ENCODE data around the gene DEPDC1.

The DEPDC1 gene

DNA sequence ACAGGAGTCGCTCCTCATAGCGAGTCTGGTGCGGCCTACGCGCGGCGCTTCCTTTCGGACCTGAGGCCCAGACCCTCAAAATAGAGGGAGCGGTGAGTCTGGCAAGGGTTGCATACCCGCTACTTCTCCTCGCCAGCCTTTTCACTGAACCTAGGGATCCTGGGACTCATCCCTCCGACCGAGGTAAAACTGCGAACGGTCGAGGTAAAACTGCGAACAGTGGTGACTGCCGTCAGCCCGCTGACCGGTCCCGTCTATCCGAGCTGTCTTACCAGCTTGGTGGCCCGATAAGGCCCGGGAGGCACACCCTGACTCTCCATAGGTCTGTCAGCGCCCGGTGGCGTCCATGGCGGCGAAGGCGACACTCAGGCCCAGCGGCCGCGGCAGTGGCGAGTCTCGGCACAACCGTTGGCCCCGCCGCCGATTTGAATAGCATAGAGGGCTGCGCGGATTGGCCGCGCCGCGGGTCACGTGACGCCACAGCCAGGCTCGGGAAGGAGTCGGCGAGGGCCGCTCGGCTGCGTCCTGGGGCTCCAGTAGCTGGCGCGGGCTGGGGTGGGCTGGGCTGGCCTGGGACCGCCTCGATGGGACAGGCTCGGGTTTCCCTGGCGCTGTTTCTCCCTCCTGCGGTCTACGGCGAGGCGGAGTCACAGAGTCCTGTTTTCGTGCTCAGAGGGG is at the start of gene DEPDC1:
TSS of gene DEPDC1 (minus strand) at position 403 of the 678 bp plus-strand sequence. CDS start at position 320, 83 bp downstream.
- TF ChIP-seq TOX (CRISPR knock-in tag; IDR thresholded peaks at IDR 0.05; ENCODE audit: borderline replicate concordance) (no peak), ZFP3 (CRISPR knock-in tag; IDR thresholded peaks at IDR 0.05) (0 out of 2 replicates have a peak, but pooled peaks have one; percentile 59), ARNTL (CRISPR knock-in tag; IDR thresholded peaks at IDR 0.05; ENCODE audit: borderline replicate concordance, low read depth) (no peak), SNAI2 (CRISPR knock-in tag; IDR thresholded peaks at IDR 0.05) (no peak)
- peak; percentile 98 for ATAC-seq

DNA sequence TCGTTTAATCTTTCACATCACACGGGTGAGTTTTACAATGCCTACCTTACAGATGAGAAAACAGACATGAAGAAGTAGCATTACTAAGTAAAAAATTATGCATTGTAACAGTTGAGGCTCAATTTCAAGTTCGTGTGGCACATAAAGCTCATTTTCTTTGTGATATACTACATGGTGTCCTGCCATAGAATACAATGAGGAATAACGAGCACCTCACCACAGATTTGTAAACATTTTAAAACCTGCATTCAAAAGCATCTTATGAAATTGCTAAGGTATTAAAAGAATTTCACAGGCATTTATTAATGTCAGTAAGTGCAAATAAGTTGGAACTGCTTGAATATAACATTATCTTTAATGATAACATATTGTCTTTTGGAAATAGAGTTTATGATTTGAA is 47.8 kb upstream of the DEPDC1 start:
- ATAC-seq: no peak

DNA sequence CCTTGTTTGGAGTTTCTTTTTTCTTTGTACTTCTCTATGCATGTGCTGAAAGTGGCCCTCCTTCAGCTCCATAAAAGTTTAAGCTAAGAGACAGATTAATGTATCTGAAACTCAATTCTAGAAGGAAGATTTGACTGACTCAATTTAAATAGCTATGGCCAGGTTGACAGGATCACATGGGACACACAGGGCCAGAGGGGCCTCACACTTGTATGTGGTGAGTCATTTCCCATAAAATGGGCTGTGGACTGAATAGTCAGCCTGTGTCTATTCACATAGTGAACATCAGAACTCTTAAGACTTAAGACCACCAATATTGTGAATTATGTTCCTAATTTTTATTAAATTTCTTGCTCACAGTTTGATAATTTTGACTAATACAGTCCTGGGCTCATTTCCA is 45.7 kb upstream of the DEPDC1 start:
- no peak for TF ChIP-seq TOX (CRISPR knock-in tag; IDR thresholded peaks at IDR 0.05; ENCODE audit: borderline replicate concordance)
- TF ChIP-seq ZFP30 (CRISPR knock-in tag; IDR thresholded peaks at IDR 0.05): no peak
- no peak for TF ChIP-seq CSRNP3 (CRISPR knock-in tag; IDR thresholded peaks at IDR 0.05)
- TF ChIP-seq PATZ1 (CRISPR knock-in tag; IDR thresholded peaks at IDR 0.05; ENCODE audit: borderline replicate concordance): no peak
- TF ChIP-seq ZFP3 (CRISPR knock-in tag; IDR thresholded peaks at IDR 0.05): no peak
- TF ChIP-seq ZNF70 (CRISPR knock-in tag; IDR thresholded peaks at IDR 0.05): no peak
- no peak for TF ChIP-seq ARNTL (CRISPR knock-in tag; IDR thresholded peaks at IDR 0.05; ENCODE audit: borderline replicate concordance, low read depth)
- TF ChIP-seq TCF4 (CRISPR knock-in tag; IDR thresholded peaks at IDR 0.05; ENCODE audit: borderline replicate concordance): no peak
- TF ChIP-seq ESRRG (CRISPR knock-in tag; IDR thresholded peaks at IDR 0.05): no peak
- no peak for TF ChIP-seq SNAI2 (CRISPR knock-in tag; IDR thresholded peaks at IDR 0.05)
- no peak for TF ChIP-seq TSHZ2 (CRISPR knock-in tag; IDR thresholded peaks at IDR 0.05)
- no peak for TF ChIP-seq OSR1 (CRISPR knock-in tag; IDR thresholded peaks at IDR 0.05)
- TF ChIP-seq CSDC2 (CRISPR knock-in tag; IDR thresholded peaks at IDR 0.05): no peak
- no peak for TF ChIP-seq ZNF8 (CRISPR knock-in tag; IDR thresholded peaks at IDR 0.05)
- TF ChIP-seq RARB (CRISPR knock-in tag; IDR thresholded peaks at IDR 0.05): no peak
- TF ChIP-seq PPARA (CRISPR knock-in tag; IDR thresholded peaks at IDR 0.05; ENCODE audit: borderline replicate concordance): no peak
- no peak for TF ChIP-seq ZNF565 (CRISPR knock-in tag; conservative IDR thresholded peaks at IDR 0.05; ENCODE audit: low read depth)
- TF ChIP-seq BACH2 (CRISPR knock-in tag; IDR thresholded peaks at IDR 0.05; ENCODE audit: borderline replicate concordance): no peak
- TF ChIP-seq, protein P1, sequence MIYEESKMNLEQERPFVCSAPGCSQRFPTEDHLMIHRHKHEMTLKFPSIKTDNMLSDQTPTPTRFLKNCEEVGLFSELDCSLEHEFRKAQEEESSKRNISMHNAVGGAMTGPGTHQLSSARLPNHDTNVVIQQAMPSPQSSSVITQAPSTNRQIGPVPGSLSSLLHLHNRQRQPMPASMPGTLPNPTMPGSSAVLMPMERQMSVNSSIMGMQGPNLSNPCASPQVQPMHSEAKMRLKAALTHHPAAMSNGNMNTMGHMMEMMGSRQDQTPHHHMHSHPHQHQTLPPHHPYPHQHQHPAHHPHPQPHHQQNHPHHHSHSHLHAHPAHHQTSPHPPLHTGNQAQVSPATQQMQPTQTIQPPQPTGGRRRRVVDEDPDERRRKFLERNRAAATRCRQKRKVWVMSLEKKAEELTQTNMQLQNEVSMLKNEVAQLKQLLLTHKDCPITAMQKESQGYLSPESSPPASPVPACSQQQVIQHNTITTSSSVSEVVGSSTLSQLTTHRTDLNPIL (CRISPR knock-in tag; IDR thresholded peaks at IDR 0.05; ENCODE audit: low read depth): no peak
- TF ChIP-seq ZC3H10 (CRISPR knock-in tag; IDR thresholded peaks at IDR 0.05): no peak
- no peak for ATAC-seq

More for the DNA sequence above, 47.8 kb upstream of the DEPDC1 start:
- no peak for TF ChIP-seq PPARA (CRISPR knock-in tag; IDR thresholded peaks at IDR 0.05; ENCODE audit: borderline replicate concordance)
- no peak for TF ChIP-seq ISL1 (CRISPR knock-in tag; IDR thresholded peaks at IDR 0.05)
- no peak for TF ChIP-seq ARNTL (CRISPR knock-in tag; IDR thresholded peaks at IDR 0.05; ENCODE audit: borderline replicate concordance, low read depth)
- no peak for TF ChIP-seq SNAI2 (CRISPR knock-in tag; IDR thresholded peaks at IDR 0.05)
- TF ChIP-seq ZFP3 (CRISPR knock-in tag; IDR thresholded peaks at IDR 0.05): no peak

- ATAC-seq: no peak
- no peak for TF ChIP-seq ARNTL (CRISPR knock-in tag; IDR thresholded peaks at IDR 0.05; ENCODE audit: borderline replicate concordance, low read depth)
- TF ChIP-seq, protein P1 (CRISPR knock-in tag; IDR thresholded peaks at IDR 0.05; ENCODE audit: low read depth): no peak
- no peak for TF ChIP-seq GLIS3 (CRISPR knock-in tag; IDR thresholded peaks at IDR 0.05)
- no peak for TF ChIP-seq ZNF8 (CRISPR knock-in tag; IDR thresholded peaks at IDR 0.05)
- TF ChIP-seq TOX (CRISPR knock-in tag; IDR thresholded peaks at IDR 0.05; ENCODE audit: borderline replicate concordance): no peak
- TF ChIP-seq ZC3H10 (CRISPR knock-in tag; IDR thresholded peaks at IDR 0.05): no peak
- no peak for TF ChIP-seq POU6F1 (CRISPR knock-in tag; IDR thresholded peaks at IDR 0.05; ENCODE audit: borderline replicate concordance, low read depth)
- TF ChIP-seq ZFP30 (CRISPR knock-in tag; IDR thresholded peaks at IDR 0.05): no peak
These were observed 42.1 kb upstream of the DEPDC1 start for GRCh38 chr1:68538941-68539340.
